Left lung (tissue), 10 donors: ENCODE data around the gene CALN1. TPM values are rescaled to one million over a fixed set of nuclear protein-coding genes. Genes with fewer than 3 reads are reported as not detected.

Source experiments
- ATAC-seq: fragments of 200-7000 bp; cut with Tn5 transposase; one replicate; pipeline ENCODE4 v1.9.1; 2020; ENCODE audit warnings: moderate library complexity
- DNase-seq, 4 donors: peaks; one replicate each; pipeline ENCODE4 v3.0.0-alpha.2; 2013 to 2020
- H3K27ac ChIP-seq, 2 donors: fragments of 200-600 bp; sonication (generic) in 1 of 2; one replicate each; pipeline versions ENCODE4 v1.5.0 to v1.8.0; 2020 to 2021
- H3K27me3 ChIP-seq, 2 donors: fragments of 200-600 bp; sonication (generic) in 1 of 2; one replicate each; pipeline versions ENCODE4 v1.5.0 to v1.8.0; 2020 to 2021
- H3K36me3 ChIP-seq, 2 donors: fragments of 200-600 bp; sonication (generic) in 1 of 2; one replicate each; pipeline versions ENCODE4 v1.5.0 to v1.8.0; 2020 to 2021
- H3K4me1 ChIP-seq, 2 donors: fragments of 200-600 bp; one replicate each; pipeline ENCODE4 v1.8.0; 2021
- H3K4me3 ChIP-seq, 2 donors: fragments of 200-600 bp; sonication (generic) in 1 of 2; one replicate each; pipeline versions ENCODE4 v1.5.0 to v1.8.0; 2020 to 2021; ENCODE audit warnings: mild to moderate bottlenecking in 1 of 2
- H3K9me3 ChIP-seq, 2 donors: fragments of 200-600 bp; sonication (generic) in 1 of 2; one replicate each; pipeline versions ENCODE4 v1.5.0 to v1.8.0; 2020 to 2021
- CTCF ChIP-seq, 2 donors: fragments of 200-600 bp; sonication (generic) in 1 of 2; IDR thresholded peaks; one replicate each; pipeline versions ENCODE4 v1.5.0 to v1.8.0; 2021; ENCODE audit warnings: antibody characterized with exemption in 2 of 2
- intact Hi-C, 2 donors: fragments of 100-400 bp; cut with DNase I; formaldehyde crosslinking; loops; one replicate each; pipeline versions ENCODE4 v1.11.2 to v1.14.2; 2022
- polyA plus RNA-seq, 6 donors: library from polyadenylated mRNA; unstranded; fragments of 120-200 nt; gene quantifications; one replicate each; pipeline ENCODE4 v1.2.1, GENCODE V29; 2013; ENCODE audit not compliant: insufficient read length in 6 of 6
- total RNA-seq, 2 donors: library from RNA; stranded (reverse); fragmentation: NEBNext Ultra II Directional; extraction: Animal tissue kit (Norgen Biotek cat#: 25700); gene quantifications; one replicate each; pipeline ENCODE4 v1.2.1, GENCODE V29; 2021
- donor health status: DM: no; HTN: yes; CAD: no.
- donor health status: DM: no; HTN: no; CAD: no.

The CALN1 gene
- total and polyA plus RNA-seq, 8 donors = 0.10 to 0.52 (median 0.26) TPM; not detected in 2

GRCh38 chr7:71867626-71868025, 544.5 kb downstream of the CALN1 start:
- TF ChIP-seq CTCF (IDR thresholded peaks at IDR 0.05) = no peak
- ATAC-seq (no peak), DNase-seq (no peak)
- H3K9me3 ChIP-seq = peaks cover 0 to 4% of the 10 kb centered on the region in 2 donors
- no peaks in the 10 kb centered on the region for H3K36me3 ChIP-seq
- no peak overlapping the region for H3K27ac ChIP-seq
- no peak overlapping the region for H3K4me3 ChIP-seq
- intact Hi-C loops = no loop called here
- H3K4me1 ChIP-seq = no peaks in the 10 kb centered on the region
- no peaks in the 10 kb centered on the region for H3K27me3 ChIP-seq

GRCh38 chr7:71865172-71865571, 547.0 kb downstream of the CALN1 start:
- Histone ChIP-seq H3K27me3 (no peaks in the 10 kb centered on the region), H3K4me1 (no peaks in the 10 kb centered on the region), H3K36me3 (no peaks in the 10 kb centered on the region), H3K27ac (no peak overlapping the region), H3K4me3 (no peak overlapping the region), H3K9me3 (peaks cover 0 to 4% of the 10 kb centered on the region in 2 donors)
- DNase-seq (no peak), ATAC-seq (no peak)
- no peak for TF ChIP-seq CTCF (IDR thresholded peaks at IDR 0.05)
- intact Hi-C loops = no loop called here

GRCh38 chr7:71864130-71864529, 548.0 kb downstream of the CALN1 start:
- peaks cover 0 to 4% of the 10 kb centered on the region in 2 donors for H3K9me3 ChIP-seq
- H3K36me3 ChIP-seq = no peaks in the 10 kb centered on the region
- H3K27me3 ChIP-seq = no peaks in the 10 kb centered on the region
- ATAC-seq (no peak), DNase-seq (no peak)
- no peak overlapping the region for H3K27ac ChIP-seq
- intact Hi-C loops = no loop called here
- H3K4me3 ChIP-seq = no peak overlapping the region
- no peaks in the 10 kb centered on the region for H3K4me1 ChIP-seq
- no peak for TF ChIP-seq CTCF (IDR thresholded peaks at IDR 0.05)

GRCh38 chr7:71860572-71860971, 551.6 kb downstream of the CALN1 start:
- intact Hi-C loops = no loop called here
- H3K4me1 ChIP-seq = no peaks in the 10 kb centered on the region
- DNase-seq (no peak), ATAC-seq (no peak)
- H3K9me3 ChIP-seq = peaks cover 0 to 4% of the 10 kb centered on the region in 2 donors
- no peaks in the 10 kb centered on the region for H3K27me3 ChIP-seq
- no peak overlapping the region for H3K4me3 ChIP-seq
- no peaks in the 10 kb centered on the region for H3K36me3 ChIP-seq
- no peak overlapping the region for H3K27ac ChIP-seq
- no peak for TF ChIP-seq CTCF (IDR thresholded peaks at IDR 0.05)

GRCh38 chr7:71857338-71857737, 554.8 kb downstream of the CALN1 start:
- Histone ChIP-seq H3K27me3 (no peaks in the 10 kb centered on the region), H3K4me3 (no peak overlapping the region), H3K36me3 (no peaks in the 10 kb centered on the region), H3K4me1 (no peaks in the 10 kb centered on the region), H3K9me3 (no peaks in the 10 kb centered on the region), H3K27ac (no peak overlapping the region)
- intact Hi-C loops = no loop called here
- TF ChIP-seq CTCF (IDR thresholded peaks at IDR 0.05) = no peak
- DNase-seq = no peak
- ATAC-seq = no peak
